Measurements from ENCODE around the gene DESI2.
"Not testable (repeated sequence)": the region's sequence is repeated elsewhere in the genome, so short reads cannot be mapped to it uniquely, and the experiment has no call there.

DESI2 gene

GRCh38 chr1:244654108-244655038 is 1.4 kb downstream of the DESI2 start:
- H3K9me3 ChIP-seq (ENCODE audit: control extremely low read depth in 1 of 5, control insufficient read depth in 4 of 5, insufficient read depth in 2 of 5, low read depth in 1 of 5, low read length in 4 of 5): peaks cover 0 to 5% (median 0%) of the 10 kb centered on the region in 5 experiments
- H3K4me1 ChIP-seq (ENCODE audit: control extremely low read depth in 1 of 4, control insufficient read depth in 4 of 4, insufficient read depth in 4 of 4, low read length in 3 of 4): peaks cover 18 to 30% (median 23%) of the 10 kb centered on the region in 4 experiments
- WGBS (ENCODE audit: insufficient coverage): 11% methylated on average over 5 of the region's 8 CpGs
- peaks cover 3 to 27% (median 11%) of the 10 kb centered on the region in 4 experiments for H3K36me3 ChIP-seq (ENCODE audit: control insufficient read depth in 4 of 4, insufficient read depth in 4 of 4, low read length in 3 of 4)
- peak overlapping the region; percentile 76 to 92 for H3K27ac ChIP-seq (ENCODE audit: insufficient read depth in 1 of 2, low read depth in 1 of 2, low read length in 2 of 2, poor library complexity in 1 of 2, severe bottlenecking in 2 of 2)
- POLR2A ChIA-PET: no interaction called here
- CTCF ChIA-PET: interaction anchor here (0.8 to 0.9 kb wide), 3 partner anchors 9 to 12 kb away, joined by 3 to 5 read pairs (median 3); no protein-coding TSS in a partner anchor
- peak overlapping the region in 6 of 7 experiments; percentile 82 to 92 (median 87) for H3K4me3 ChIP-seq (ENCODE audit: control insufficient read depth in 1 of 7, extremely low read depth in 1 of 7, insufficient read depth in 4 of 7, low read depth in 2 of 7, low read length in 6 of 7)
- DNase-seq: no peak
- no peaks in the 10 kb centered on the region for H3K27me3 ChIP-seq (replicated peaks in 2 of 5; ENCODE audit: control insufficient read depth in 4 of 5, insufficient read depth in 5 of 5, low read length in 4 of 5)

- H3K4me3 ChIP-seq (ENCODE audit: control insufficient read depth in 1 of 7, extremely low read depth in 1 of 7, insufficient read depth in 4 of 7, low read depth in 2 of 7, low read length in 6 of 7): peak overlapping the region in 5 of 7 experiments; percentile 47 to 92 (median 83)
- POLR2A ChIA-PET: no interaction called here
These were observed 2.3 kb downstream of the DESI2 start for GRCh38 chr1:244655186-244655585.

GRCh38 chr1:244657421-244657820 is 4.5 kb downstream of the DESI2 start:
- ChIA-PET CTCF (no interaction called here), POLR2A (no interaction called here)

More at GRCh38 chr1:244655186-244655585, 2.3 kb downstream of the DESI2 start:
- Histone ChIP-seq H3K9me3 (ENCODE audit: control extremely low read depth in 1 of 5, control insufficient read depth in 4 of 5, insufficient read depth in 2 of 5, low read depth in 1 of 5, low read length in 4 of 5) (peaks cover 0 to 5% (median 0%) of the 10 kb centered on the region in 5 experiments), H3K27ac (ENCODE audit: insufficient read depth in 1 of 2, low read depth in 1 of 2, low read length in 2 of 2, poor library complexity in 1 of 2, severe bottlenecking in 2 of 2) (peak overlapping the region in 1 of 2 experiments; percentile 92), H3K4me1 (ENCODE audit: control extremely low read depth in 1 of 4, control insufficient read depth in 4 of 4, insufficient read depth in 4 of 4, low read length in 3 of 4) (peaks cover 18 to 30% (median 23%) of the 10 kb centered on the region in 4 experiments), H3K36me3 (ENCODE audit: control insufficient read depth in 4 of 4, insufficient read depth in 4 of 4, low read length in 3 of 4) (peaks cover 8 to 32% (median 13%) of the 10 kb centered on the region in 4 experiments), H3K27me3 (replicated peaks in 2 of 5; ENCODE audit: control insufficient read depth in 4 of 5, insufficient read depth in 5 of 5, low read length in 4 of 5) (no peaks in the 10 kb centered on the region)
- DNase-seq: no peak
- no CpG with 5 or more reads among the region's 1 CpG for WGBS (ENCODE audit: insufficient coverage)
- CTCF ChIA-PET: no interaction called here

GRCh38 chr1:244659694-244660093 is 6.8 kb downstream of the DESI2 start:
- CTCF ChIA-PET: interaction anchor here (1.2 kb wide), 1 partner anchor 137 kb away, joined by 4 read pairs; no protein-coding TSS in a partner anchor
- no peak overlapping the region for H3K27ac ChIP-seq (ENCODE audit: insufficient read depth in 1 of 2, low read depth in 1 of 2, low read length in 2 of 2, poor library complexity in 1 of 2, severe bottlenecking in 2 of 2)
- no CpG with 5 or more reads among the region's 3 CpGs for WGBS (ENCODE audit: insufficient coverage)
- no peak for DNase-seq
- H3K27me3 ChIP-seq (replicated peaks in 2 of 5; ENCODE audit: control insufficient read depth in 4 of 5, insufficient read depth in 5 of 5, low read length in 4 of 5): no peaks in the 10 kb centered on the region
- H3K36me3 ChIP-seq (ENCODE audit: control insufficient read depth in 4 of 4, insufficient read depth in 4 of 4, low read length in 3 of 4): peaks cover 10 to 35% (median 13%) of the 10 kb centered on the region in 4 experiments
- H3K4me1 ChIP-seq (ENCODE audit: control extremely low read depth in 1 of 4, control insufficient read depth in 4 of 4, insufficient read depth in 4 of 4, low read length in 3 of 4): peaks cover 5 to 20% (median 14%) of the 10 kb centered on the region in 4 experiments
- POLR2A ChIA-PET: no interaction called here
- peaks cover 0 to 7% (median 0%) of the 10 kb centered on the region in 5 experiments for H3K9me3 ChIP-seq (ENCODE audit: control extremely low read depth in 1 of 5, control insufficient read depth in 4 of 5, insufficient read depth in 2 of 5, low read depth in 1 of 5, low read length in 4 of 5)
- no peak overlapping the region for H3K4me3 ChIP-seq (ENCODE audit: control insufficient read depth in 1 of 7, extremely low read depth in 1 of 7, insufficient read depth in 4 of 7, low read depth in 2 of 7, low read length in 6 of 7)

More at GRCh38 chr1:244657421-244657820, 4.5 kb downstream of the DESI2 start:
- no peak for DNase-seq
- Histone ChIP-seq H3K9me3 (ENCODE audit: control extremely low read depth in 1 of 5, control insufficient read depth in 4 of 5, insufficient read depth in 2 of 5, low read depth in 1 of 5, low read length in 4 of 5) (peaks cover 0 to 7% (median 0%) of the 10 kb centered on the region in 5 experiments), H3K4me1 (ENCODE audit: control extremely low read depth in 1 of 4, control insufficient read depth in 4 of 4, insufficient read depth in 4 of 4, low read length in 3 of 4) (peaks cover 13 to 25% (median 19%) of the 10 kb centered on the region in 4 experiments), H3K27me3 (replicated peaks in 2 of 5; ENCODE audit: control insufficient read depth in 4 of 5, insufficient read depth in 5 of 5, low read length in 4 of 5) (no peaks in the 10 kb centered on the region), H3K36me3 (ENCODE audit: control insufficient read depth in 4 of 4, insufficient read depth in 4 of 4, low read length in 3 of 4) (peaks cover 10 to 35% (median 13%) of the 10 kb centered on the region in 4 experiments), H3K27ac (ENCODE audit: insufficient read depth in 1 of 2, low read depth in 1 of 2, low read length in 2 of 2, poor library complexity in 1 of 2, severe bottlenecking in 2 of 2) (no peak overlapping the region), H3K4me3 (ENCODE audit: control insufficient read depth in 1 of 7, extremely low read depth in 1 of 7, insufficient read depth in 4 of 7, low read depth in 2 of 7, low read length in 6 of 7) (no peak overlapping the region)
- no CpG with 5 or more reads among the region's 3 CpGs for WGBS (ENCODE audit: insufficient coverage)

GRCh38 chr1:244660595-244660994 is 7.7 kb downstream of the DESI2 start:
- no CpG with 5 or more reads among the region's 3 CpGs for WGBS (ENCODE audit: insufficient coverage)
- CTCF ChIA-PET: no interaction called here

GRCh38 chr1:244661569-244662312 is 8.8 kb downstream of the DESI2 start:
- Histone ChIP-seq H3K4me1 (ENCODE audit: control extremely low read depth in 1 of 4, control insufficient read depth in 4 of 4, insufficient read depth in 4 of 4, low read length in 3 of 4) (peaks cover 9 to 22% (median 16%) of the 10 kb centered on the region in 4 experiments), H3K36me3 (ENCODE audit: control insufficient read depth in 4 of 4, insufficient read depth in 4 of 4, low read length in 3 of 4) (peaks cover 10 to 31% (median 13%) of the 10 kb centered on the region in 4 experiments)
- H3K9me3 ChIP-seq (ENCODE audit: control extremely low read depth in 1 of 5, control insufficient read depth in 4 of 5, insufficient read depth in 2 of 5, low read depth in 1 of 5, low read length in 4 of 5); H3K27ac ChIP-seq (ENCODE audit: insufficient read depth in 1 of 2, low read depth in 1 of 2, low read length in 2 of 2, poor library complexity in 1 of 2, severe bottlenecking in 2 of 2); POLR2A ChIA-PET; H3K27me3 ChIP-seq (replicated peaks in 2 of 5; ENCODE audit: control insufficient read depth in 4 of 5, insufficient read depth in 5 of 5, low read length in 4 of 5); DNase-seq; CTCF ChIA-PET; H3K4me3 ChIP-seq (ENCODE audit: control insufficient read depth in 1 of 7, extremely low read depth in 1 of 7, insufficient read depth in 4 of 7, low read depth in 2 of 7, low read length in 6 of 7): not testable (repeated sequence)
- no CpG with 5 or more reads among the region's 4 CpGs for WGBS (ENCODE audit: insufficient coverage)

More at GRCh38 chr1:244660595-244660994, 7.7 kb downstream of the DESI2 start:
- POLR2A ChIA-PET: no interaction called here
- H3K9me3 ChIP-seq (ENCODE audit: control extremely low read depth in 1 of 5, control insufficient read depth in 4 of 5, insufficient read depth in 2 of 5, low read depth in 1 of 5, low read length in 4 of 5): peaks cover 0 to 7% (median 0%) of the 10 kb centered on the region in 5 experiments
- peaks cover 10 to 35% (median 13%) of the 10 kb centered on the region in 4 experiments for H3K36me3 ChIP-seq (ENCODE audit: control insufficient read depth in 4 of 4, insufficient read depth in 4 of 4, low read length in 3 of 4)
- H3K4me3 ChIP-seq (ENCODE audit: control insufficient read depth in 1 of 7, extremely low read depth in 1 of 7, insufficient read depth in 4 of 7, low read depth in 2 of 7, low read length in 6 of 7): no peak overlapping the region
- no peaks in the 10 kb centered on the region for H3K27me3 ChIP-seq (replicated peaks in 2 of 5; ENCODE audit: control insufficient read depth in 4 of 5, insufficient read depth in 5 of 5, low read length in 4 of 5)
- no peak overlapping the region for H3K27ac ChIP-seq (ENCODE audit: insufficient read depth in 1 of 2, low read depth in 1 of 2, low read length in 2 of 2, poor library complexity in 1 of 2, severe bottlenecking in 2 of 2)
- H3K4me1 ChIP-seq (ENCODE audit: control extremely low read depth in 1 of 4, control insufficient read depth in 4 of 4, insufficient read depth in 4 of 4, low read length in 3 of 4): peaks cover 10 to 20% (median 15%) of the 10 kb centered on the region in 4 experiments
- DNase-seq: no peak

Measured in common myeloid progenitor, CD34-positive (primary cell).